IMR-90 (cell line): Measurements from ENCODE around the gene CRIP1. TPM values are rescaled to one million over a fixed set of nuclear protein-coding genes. Genes with fewer than 3 reads are reported as not detected.

Experiments
- ATAC-seq: fragments of 200-7000 bp; cut with Tn5 transposase; 2 replicates; pipeline ENCODE4 v1.9.1; 2020; ENCODE audit warnings: low read depth, mild to moderate bottlenecking, moderate library complexity
- BruUV-seq: library from RNA; stranded (reverse); fragments of 400-500 nt; replicated peaks from 2 replicates; lab custom pipeline; 2021; lab: Mats Ljungman, UMichigan
- CTCF ChIA-PET: fragments of 300-600 bp; formaldehyde crosslinking; extraction: SDS; loops from one replicate; lab custom pipeline; 2021; ENCODE audit warnings: antibody characterized with exemption; lab: Yijun Ruan, JAX
- POLR2A ChIA-PET: fragments of 300-600 bp; sonication (Branson Sonifier 250); formaldehyde crosslinking; loops from one replicate; lab custom pipeline; 2022; ENCODE audit warnings: antibody characterized with exemption; ENCODE audit not compliant: unreplicated experiment; lab: Charles Lee
- DNase-seq: peaks from one replicate; pipeline ENCODE4 v3.0.0; 2013
- H2AFZ ChIP-seq: replicated peaks from 2 replicates; pipeline ENCODE3; 2013; ENCODE audit warnings: low read length, mild to moderate bottlenecking; ENCODE audit not compliant: poor library complexity
- H2AK5ac ChIP-seq: 2 replicates; pipeline ENCODE4 v1.6.1; 2013; ENCODE audit warnings: low read depth, low read length, inconsistent platforms
- H2AK9ac ChIP-seq: replicated peaks from 2 replicates; pipeline ENCODE3; 2013; ENCODE audit warnings: mild to moderate bottlenecking, low read depth, low read length, moderate library complexity; ENCODE audit not compliant: poor library complexity
- H2BK120ac ChIP-seq: 2 replicates; pipeline ENCODE4 v1.6.1; 2013; ENCODE audit warnings: low read depth, low read length, inconsistent platforms
- H2BK15ac ChIP-seq: 3 replicates; pipeline ENCODE4 v1.6.1; 2013; ENCODE audit warnings: low read depth, low read length, inconsistent platforms
- H2BK20ac ChIP-seq: 2 replicates; pipeline ENCODE4 v1.6.1; 2013; ENCODE audit warnings: low read depth, mild to moderate bottlenecking, inconsistent platforms, low read length, moderate library complexity
- H2BK5ac ChIP-seq: 2 replicates; pipeline ENCODE4 v1.6.1; 2013; ENCODE audit warnings: mild to moderate bottlenecking, low read depth, low read length, inconsistent platforms; ENCODE audit not compliant: poor library complexity, severe bottlenecking
- H3K14ac ChIP-seq: replicated peaks from 2 replicates; pipeline ENCODE4 v1.6.1; 2013; ENCODE audit warnings: low read depth, low read length, inconsistent platforms
- H3K18ac ChIP-seq: 2 replicates; pipeline ENCODE4 v1.6.1; 2013; ENCODE audit warnings: low read depth, low read length, control low read depth
- H3K23ac ChIP-seq: 2 replicates; pipeline ENCODE4 v1.6.1; 2013; ENCODE audit warnings: low read depth, low read length, inconsistent platforms
- H3K27ac ChIP-seq: 2 replicates; pipeline ENCODE4 v1.5.1; 2013; ENCODE audit warnings: mild to moderate bottlenecking, control low read depth, low read length; ENCODE audit not compliant: insufficient read depth
- H3K27me3 ChIP-seq: 2 replicates; pipeline ENCODE4 v1.6.1; 2013; ENCODE audit warnings: low read length; ENCODE audit not compliant: control insufficient read depth, insufficient read depth
- H3K36me3 ChIP-seq: 2 replicates; pipeline ENCODE4 v1.6.1; 2013; ENCODE audit warnings: low read length, mixed read lengths; ENCODE audit not compliant: control insufficient read depth, insufficient read depth
- H3K4ac ChIP-seq: 2 replicates; pipeline ENCODE4 v1.6.1; 2013; ENCODE audit warnings: low read depth, low read length, inconsistent platforms
- H3K4me1 ChIP-seq: 2 replicates; pipeline ENCODE4 v1.6.1; 2013; ENCODE audit warnings: low read length, mixed read lengths; ENCODE audit not compliant: control insufficient read depth, insufficient read depth
- H3K4me2 ChIP-seq: 2 replicates; pipeline ENCODE4 v1.6.1; 2013; ENCODE audit warnings: low read depth, mild to moderate bottlenecking, control low read depth, low read length, moderate library complexity
- H3K4me3 ChIP-seq: 2 replicates; pipeline ENCODE4 v1.5.1; 2013; ENCODE audit warnings: low read depth, mild to moderate bottlenecking, control low read depth, low read length, moderate library complexity; ENCODE audit not compliant: insufficient read depth
- H3K56ac ChIP-seq: 2 replicates; pipeline ENCODE4 v1.6.1; 2013; ENCODE audit warnings: low read length, inconsistent platforms; ENCODE audit not compliant: insufficient read depth; ENCODE audit errors: extremely low read depth
- H3K79me1 ChIP-seq, 2 experiments: 2 replicates each; pipeline ENCODE4 v1.6.1; 2013; ENCODE audit warnings: low read length in 2 of 2, inconsistent platforms in 1 of 2, low read depth in 1 of 2
- H3K9ac ChIP-seq: 2 replicates; pipeline ENCODE4 v1.6.1; 2013; ENCODE audit warnings: low read depth, low read length, control low read depth
- H3K9me1 ChIP-seq: 2 replicates; pipeline ENCODE4 v1.6.1; 2013; ENCODE audit warnings: low read length, inconsistent platforms; ENCODE audit not compliant: insufficient read depth
- H3K9me3 ChIP-seq: 2 replicates; pipeline ENCODE4 v1.6.1; 2013; ENCODE audit warnings: low read length; ENCODE audit not compliant: control insufficient read depth, insufficient read depth
- H4K20me1 ChIP-seq: 2 replicates; pipeline ENCODE4 v1.6.1; 2013; ENCODE audit warnings: low read length, inconsistent platforms; ENCODE audit not compliant: insufficient read depth
- H4K5ac ChIP-seq: 2 replicates; pipeline ENCODE4 v1.6.1; 2013; ENCODE audit warnings: mild to moderate bottlenecking, low read depth, low read length, control low read depth
- H4K8ac ChIP-seq, 2 experiments: 2 replicates each; pipeline ENCODE4 v1.6.1; 2013; ENCODE audit warnings: low read depth in 2 of 2, low read length in 2 of 2, control low read depth in 1 of 2, inconsistent platforms in 1 of 2
- H4K91ac ChIP-seq: 2 replicates; pipeline ENCODE4 v1.6.1; 2013; ENCODE audit warnings: low read depth, low read length, inconsistent platforms; ENCODE audit not compliant: insufficient read depth
- BHLHE40 ChIP-seq: fragments of 150-350 bp; IDR thresholded peaks from 2 replicates; pipeline ENCODE4 v1.6.1; 2016; ENCODE audit warnings: mild to moderate bottlenecking, low read depth, low read length
- CEBPB ChIP-seq: IDR thresholded peaks from 2 replicates; pipeline ENCODE4 v1.6.1; 2012; ENCODE audit warnings: low read depth, low read length, improper control_type of control experiment
- CHD1 ChIP-seq: IDR thresholded peaks from 2 replicates; pipeline ENCODE4 v1.6.1; 2012; ENCODE audit warnings: low read depth, low read length, improper control_type of control experiment
- CTCF ChIP-seq: conservative IDR thresholded peaks from 2 replicates; pipeline ENCODE4 v1.5.1; 2012; ENCODE audit warnings: mild to moderate bottlenecking, low read depth, low read length, improper control_type of control experiment
- ELK1 ChIP-seq: fragments of 150-350 bp; IDR thresholded peaks from 2 replicates; pipeline ENCODE4 v1.6.1; 2016; ENCODE audit warnings: low read depth, mild to moderate bottlenecking, low read length, moderate library complexity, borderline replicate concordance
- FOS ChIP-seq: fragments of 150-350 bp; IDR thresholded peaks from 2 replicates; pipeline ENCODE4 v1.6.1; 2016; ENCODE audit warnings: low read depth, low read length
- MAFK ChIP-seq: IDR thresholded peaks from 2 replicates; pipeline ENCODE4 v1.6.1; 2012; ENCODE audit warnings: low read depth, low read length, improper control_type of control experiment
- MAZ ChIP-seq: IDR thresholded peaks from 2 replicates; pipeline ENCODE4 v1.6.1; 2012; ENCODE audit warnings: low read depth, mild to moderate bottlenecking, low read length, improper control_type of control experiment, moderate library complexity, borderline replicate concordance
- MXI1 ChIP-seq: IDR thresholded peaks from 2 replicates; pipeline ENCODE4 v1.6.1; 2012; ENCODE audit warnings: low read depth, mild to moderate bottlenecking, low read length, moderate library complexity, borderline replicate concordance
- POLR2A ChIP-seq: IDR thresholded peaks from 2 replicates; pipeline ENCODE4 v1.6.1; 2012; ENCODE audit warnings: mild to moderate bottlenecking, low read depth, low read length
- RAD21 ChIP-seq: IDR thresholded peaks from 2 replicates; pipeline ENCODE4 v1.6.1; 2012; ENCODE audit warnings: low read length, improper control_type of control experiment
- RCOR1 ChIP-seq: IDR thresholded peaks from 2 replicates; pipeline ENCODE4 v1.6.1; 2012; ENCODE audit warnings: mild to moderate bottlenecking, low read length, improper control_type of control experiment; ENCODE audit not compliant: insufficient replicate concordance
- RFX5 ChIP-seq: IDR thresholded peaks from 2 replicates; pipeline ENCODE4 v1.8.0; 2012; ENCODE audit warnings: low read depth, mild to moderate bottlenecking, low read length, moderate library complexity
- SMC3 ChIP-seq: fragments of 150-350 bp; IDR thresholded peaks from 2 replicates; pipeline ENCODE4 v1.6.1; 2016; ENCODE audit warnings: low read depth, mild to moderate bottlenecking, antibody characterized with exemption, low read length, moderate library complexity
- USF2 ChIP-seq: fragments of 150-350 bp; IDR thresholded peaks from 2 replicates; pipeline ENCODE4 v1.6.1; 2017; ENCODE audit warnings: mild to moderate bottlenecking, antibody characterized with exemption, low read length, low read depth
- WGBS, 2 experiments: methylation state at CpG; one replicate each; pipeline versions ENCODE4 v1.1.5 to v1.1.7; 2013; ENCODE audit warnings: missing lambda C conversion rate in 2 of 2; ENCODE audit not compliant: insufficient read length in 1 of 2; ENCODE audit errors: extremely low coverage in 2 of 2; 5-methylcytosine and 5-hydroxymethylcytosine counted together
- dilution Hi-C: fragments of 300-500 bp; cut with HindIII; formaldehyde crosslinking; loops from one replicate; pipeline ENCODE4 v1.14.3; 2018; ENCODE audit warnings: low sequenced_read_pairs; ENCODE audit not compliant: unreplicated experiment
- in situ Hi-C: fragments of 300-500 bp; cut with MboI; formaldehyde crosslinking; loops from 3 replicates; pipeline ENCODE4 v1.14.3; 2019; ENCODE audit warnings: low sequenced_read_pairs, inconsistent platforms, mixed read lengths
- intact Hi-C: fragments of 100-400 bp; cut with micrococcal nuclease; formaldehyde crosslinking; loops from 2 replicates; pipeline ENCODE4 v1.10.0; 2022
- polyA plus RNA-seq, 3 experiments: library from polyadenylated mRNA; depleted of rRNA; stranded (reverse); fragments of >200 nt; gene quantifications; 2 replicates each; pipeline ENCODE4 v1.2.3, GENCODE V29; 2012; ENCODE audit warnings: low replicate concordance in 1 of 3
- total RNA-seq: library from RNA; depleted of rRNA; stranded (reverse); fragments of >200 nt; gene quantifications from 2 replicates; pipeline ENCODE4 v1.2.3, GENCODE V29; 2012

The CRIP1 gene
- total and polyA plus RNA-seq, 2 of the 4 experiments (the other 2 are of a cell fraction) = 0.21 TPM; not detected in 1

- no peak for ATAC-seq
- ChIA-PET CTCF (interaction anchor here (1.0 kb wide), 1 partner anchor 16 kb away, joined by 3 read pairs; no protein-coding TSS in a partner anchor), POLR2A (no interaction called here)
- Histone ChIP-seq H3K4me1 (peaks cover 13% of the 10 kb centered on the region), H3K4ac (no peak overlapping the region), H2BK20ac (no peak overlapping the region), H2AK9ac (no peak overlapping the region), H3K56ac (no peak overlapping the region), H3K18ac (no peak overlapping the region), H3K4me2 (no peak overlapping the region), H4K20me1 (no peaks in the 10 kb centered on the region; the same call in 1 of the 2 replicates), H3K14ac (no peak overlapping the region), H3K4me3 (no peak overlapping the region), H3K9me3 (no peaks in the 10 kb centered on the region), H2BK120ac (no peak overlapping the region), H3K9ac (no peak overlapping the region), H3K23ac (no peak overlapping the region), H3K36me3 (no peaks in the 10 kb centered on the region), H2AFZ (peak overlapping the region; percentile 53), H2AK5ac (no peak overlapping the region), H3K27ac (no peak overlapping the region), H2BK15ac (no peak overlapping the region), H3K27me3 (peaks cover 25% of the 10 kb centered on the region; the same call in 1 of the 2 replicates), H3K79me1 (no peaks in the 10 kb centered on the region; a peak in 1 of 4 replicates), H4K91ac (no peak overlapping the region), H2BK5ac (no peak overlapping the region), H3K9me1 (peaks cover 6% of the 10 kb centered on the region), H4K8ac (no peak overlapping the region), H4K5ac (no peak overlapping the region)
- in situ Hi-C loops (no loop called here), intact Hi-C loops (no loop called here), dilution Hi-C loops (no loop called here)
- no TSS peak for BruUV-seq
- WGBS, 2 experiments = 100% methylated on average over 2 of the region's 12 CpGs; no CpG with 5 or more reads in 1 of the 2 experiments
- TF ChIP-seq BHLHE40 = no peak
- TF ChIP-seq POLR2A = no peak
- peak; percentile 28; the same call in 1 of the 2 replicates for TF ChIP-seq CTCF
- no peak for TF ChIP-seq MXI1
- no peak for TF ChIP-seq MAZ
- no peak for TF ChIP-seq ELK1
- no peak for TF ChIP-seq FOS
- TF ChIP-seq MAFK = no peak
- TF ChIP-seq CHD1 = no peak
- TF ChIP-seq RFX5 = no peak
- no peak for TF ChIP-seq USF2
- TF ChIP-seq RAD21 = peak; percentile 35; the same call in 1 of the 2 replicates
- no peak for TF ChIP-seq SMC3
- no peak for TF ChIP-seq CEBPB
- no peak for TF ChIP-seq RCOR1
- DNase-seq = no peak
These were observed 935 bp upstream of the CRIP1 start for GRCh38 chr14:105485739-105486162.
